HG03175 (cell line): ENCODE results near the gene ZBTB47.

Experiments used
- ATAC-seq: cut with Tn5 transposase; IDR thresholded peaks from one replicate; pipeline ENCODE4 v1.9.1; 2021; ENCODE audit warnings: mild to moderate bottlenecking, moderate library complexity; ENCODE audit not compliant: unreplicated experiment

The ZBTB47 gene

DNA sequence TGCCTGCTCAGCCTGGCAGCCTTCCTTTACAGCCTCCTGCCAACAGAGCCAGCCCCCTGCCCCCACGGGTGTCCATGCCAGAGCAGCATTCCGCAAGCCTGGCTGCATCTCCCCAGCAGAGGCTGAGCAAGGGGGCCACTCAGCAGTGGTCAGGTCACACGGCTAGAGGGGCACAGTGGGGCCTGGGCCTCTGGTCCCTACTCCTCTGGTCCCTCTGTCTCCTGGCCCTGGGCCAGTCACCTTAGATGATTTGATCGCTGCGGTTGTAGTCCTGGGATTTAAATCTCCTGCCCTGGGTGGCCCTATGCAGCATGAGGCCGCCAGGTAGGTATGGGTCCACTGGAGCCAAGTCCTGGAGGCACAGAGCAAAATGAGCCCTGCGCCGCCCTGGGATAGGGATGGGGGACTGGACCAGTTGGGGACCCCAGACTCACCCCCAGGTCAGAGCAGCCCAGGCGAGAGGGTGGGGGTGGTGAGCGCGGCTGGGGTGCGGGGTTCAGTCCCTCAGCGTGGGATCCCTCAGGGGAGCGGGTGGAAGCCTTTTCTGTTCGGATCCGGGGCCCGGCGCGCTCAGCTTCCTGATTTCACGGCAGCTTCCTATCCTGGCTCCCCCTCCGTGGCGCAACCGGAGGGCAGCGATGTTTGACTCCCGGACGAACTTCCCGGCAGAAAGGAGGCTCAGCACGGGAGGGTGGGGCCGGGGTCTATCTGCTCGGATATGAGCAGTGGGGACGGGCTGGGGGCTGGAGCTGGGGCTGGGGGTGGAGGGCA is at the start of gene ZBTB47:
Gene ZBTB47, plus strand, starts transcription at position 138 of the 771 bp plus-strand sequence. CDS start 4,659 bp downstream, outside the sequence.
- no peak for ATAC-seq

- no peak for ATAC-seq
Observed at GRCh38 chr3:42605546-42606173, 47.8 kb upstream of the ZBTB47 start.

DNA sequence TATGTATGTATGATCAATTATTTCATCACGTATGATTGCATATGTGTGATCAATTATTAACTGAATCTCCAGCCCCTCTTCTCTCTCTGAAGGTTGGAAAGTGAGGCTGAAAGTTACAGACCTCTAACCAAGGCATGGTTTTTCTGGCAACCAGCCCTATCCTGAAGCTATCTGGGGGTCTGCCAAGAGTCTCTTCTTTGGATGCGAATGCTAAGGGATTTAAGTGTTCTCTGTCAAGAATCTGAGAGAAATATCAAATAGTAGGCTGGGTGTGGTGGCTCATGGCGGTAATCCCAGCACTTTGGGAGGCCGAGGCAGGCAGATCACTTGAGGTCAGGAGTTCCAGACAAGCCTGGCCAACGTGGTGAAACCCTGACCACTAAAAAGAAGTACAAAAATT is 44.9 kb upstream of the ZBTB47 start:
- ATAC-seq: no peak

DNA sequence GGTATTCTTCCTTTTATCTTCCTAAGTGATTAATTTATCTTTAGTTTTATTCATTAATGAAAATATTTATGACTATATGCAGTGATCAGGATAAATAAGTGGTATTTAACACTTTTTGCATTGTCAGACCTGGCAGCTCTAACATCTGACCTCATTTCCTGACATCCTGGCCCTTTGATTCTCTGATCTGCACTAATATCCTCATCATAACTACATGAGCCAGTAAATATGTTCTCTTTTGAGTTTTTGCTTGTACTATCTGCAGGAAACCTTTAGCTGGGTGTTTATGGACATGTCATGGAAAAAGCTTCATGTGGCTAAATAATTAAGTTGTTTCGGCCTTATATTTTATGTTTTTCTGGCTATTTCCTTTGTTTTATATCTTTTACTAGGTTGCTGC is 42.5 kb upstream of the ZBTB47 start:
- ATAC-seq: no peak

DNA sequence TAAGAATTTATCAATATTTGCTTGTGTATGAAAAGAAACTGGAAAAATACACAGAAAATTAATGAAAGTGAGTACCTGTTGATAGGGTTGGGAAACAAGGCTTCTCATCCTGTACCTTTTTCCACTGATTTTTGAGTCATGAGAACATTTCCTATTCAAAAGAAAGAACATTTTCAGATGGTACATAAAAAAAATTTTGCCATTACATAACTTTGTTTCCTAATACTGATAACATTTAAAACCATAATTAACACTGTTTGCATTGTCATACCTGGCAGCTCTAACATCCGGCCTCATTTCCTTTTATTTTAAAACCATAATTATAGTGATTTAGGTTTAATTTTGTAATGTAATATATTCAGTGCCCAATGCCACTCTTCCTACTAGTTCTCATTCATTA is 41.3 kb upstream of the ZBTB47 start:
- ATAC-seq: no peak

GRCh38 chr3:42612928-42613327 is 40.6 kb upstream of the ZBTB47 start:
- ATAC-seq: peak; percentile 50

DNA sequence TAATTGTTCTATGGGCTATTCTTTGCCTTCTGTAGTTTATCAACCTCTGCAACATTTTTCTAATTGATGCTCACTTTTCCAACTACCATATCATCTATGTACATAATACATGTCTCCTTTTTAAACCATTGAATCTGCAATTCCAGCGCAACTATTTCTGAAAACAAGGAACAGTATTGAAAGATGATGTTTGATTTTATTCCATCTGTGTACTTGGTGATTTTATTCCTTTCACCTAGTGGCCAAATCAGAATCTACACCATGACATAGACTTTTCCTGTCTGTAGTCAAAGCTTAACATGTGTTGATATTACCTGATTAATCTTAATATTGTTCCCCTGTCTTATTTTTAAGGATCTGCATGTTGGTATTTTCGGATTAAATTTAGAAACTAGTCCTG is 40.0 kb upstream of the ZBTB47 start:
- no peak for ATAC-seq

DNA sequence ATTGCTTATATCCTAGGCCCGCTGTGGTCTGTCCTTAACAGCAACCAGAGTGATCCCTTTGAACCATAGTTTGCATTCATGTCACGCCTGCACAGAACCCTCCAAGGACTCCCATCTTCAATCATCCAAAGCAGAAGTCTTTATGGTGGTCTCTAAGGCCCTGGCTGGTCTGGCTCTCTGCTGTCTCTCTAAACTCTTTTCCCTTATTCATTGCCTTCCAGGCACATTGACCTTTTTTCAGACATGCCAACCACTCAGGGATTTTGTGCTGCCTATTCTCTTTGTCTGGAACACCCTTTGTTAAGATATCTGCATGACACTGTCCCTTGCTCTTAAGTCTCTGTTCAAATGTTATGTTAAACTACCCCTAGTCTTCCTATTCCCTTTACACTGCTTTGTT is 21.9 kb upstream of the ZBTB47 start:
- no peak for ATAC-seq

DNA sequence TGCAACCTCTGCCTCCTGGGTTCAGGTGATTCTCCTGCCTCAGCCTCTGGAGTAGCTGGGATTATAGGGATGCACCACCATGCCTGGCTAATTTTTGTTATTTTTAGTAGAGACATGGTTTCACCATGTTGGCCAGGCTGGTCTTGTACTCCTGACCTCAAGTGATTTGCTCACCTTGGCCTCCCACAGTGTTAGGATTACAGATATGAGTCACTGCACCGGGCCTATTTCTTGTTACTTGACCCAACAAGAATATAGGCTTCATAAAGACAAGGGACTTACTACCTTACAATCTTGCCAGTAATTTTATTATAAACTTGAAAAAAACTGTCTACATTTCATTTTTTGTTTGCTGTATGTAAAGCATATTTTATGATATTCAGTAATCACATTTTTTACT is 21.4 kb upstream of the ZBTB47 start:
- no peak for ATAC-seq

DNA sequence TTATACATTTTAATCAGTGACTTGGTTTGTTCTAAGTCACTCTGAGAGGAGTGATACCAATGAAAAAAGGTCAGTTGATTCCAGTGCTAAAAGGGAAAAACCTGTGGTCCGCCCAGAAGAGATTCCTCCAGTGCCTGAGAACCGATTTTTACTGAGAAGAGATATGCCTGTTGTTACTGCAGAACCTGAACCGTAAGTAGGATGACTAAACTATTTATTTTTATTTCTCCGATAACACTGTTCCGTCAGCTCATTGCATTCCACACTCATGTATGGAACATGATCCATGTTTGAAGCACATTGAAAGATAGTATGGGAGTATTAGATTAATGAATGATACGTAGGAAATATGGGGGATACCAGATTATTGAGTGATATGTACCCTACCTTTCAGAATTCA is 20.0 kb upstream of the ZBTB47 start:
- ATAC-seq: no peak

GRCh38 chr3:42635111-42635510 is 18.4 kb upstream of the ZBTB47 start:
- ATAC-seq: peak; percentile 50

GRCh38 chr3:42637001-42637400 is 16.5 kb upstream of the ZBTB47 start:
- no peak for ATAC-seq

GRCh38 chr3:42638339-42638842 is 15.1 kb upstream of the ZBTB47 start:
- ATAC-seq: peak; percentile 51

GRCh38 chr3:42639192-42639591 is 14.3 kb upstream of the ZBTB47 start:
- ATAC-seq: no peak

DNA sequence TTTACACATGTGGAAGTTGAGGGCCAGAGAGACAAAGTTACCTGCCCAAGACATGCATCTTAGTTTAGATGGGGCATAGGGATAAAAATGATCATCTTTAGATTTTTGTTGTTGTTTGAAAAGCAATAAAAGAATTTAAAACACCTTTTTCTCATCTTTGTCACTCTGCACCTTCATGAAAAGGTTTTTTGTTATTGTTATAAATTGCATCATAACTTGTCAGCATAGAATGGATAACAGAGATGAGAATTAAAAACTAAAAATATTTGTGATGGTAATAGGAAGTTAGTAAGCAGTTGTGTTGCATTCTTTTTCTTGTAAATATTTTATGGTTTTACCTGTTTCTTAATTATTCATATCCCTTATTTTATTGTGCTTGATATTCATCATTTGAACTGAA is 13.4 kb upstream of the ZBTB47 start:
- no peak for ATAC-seq

GRCh38 chr3:42640771-42641370 is 12.6 kb upstream of the ZBTB47 start:
- ATAC-seq: no peak

GRCh38 chr3:42647821-42648459 is 5.6 kb upstream of the ZBTB47 start:
- ATAC-seq: no peak

GRCh38 chr3:42649006-42649405 is 4.5 kb upstream of the ZBTB47 start:
- ATAC-seq: no peak

DNA sequence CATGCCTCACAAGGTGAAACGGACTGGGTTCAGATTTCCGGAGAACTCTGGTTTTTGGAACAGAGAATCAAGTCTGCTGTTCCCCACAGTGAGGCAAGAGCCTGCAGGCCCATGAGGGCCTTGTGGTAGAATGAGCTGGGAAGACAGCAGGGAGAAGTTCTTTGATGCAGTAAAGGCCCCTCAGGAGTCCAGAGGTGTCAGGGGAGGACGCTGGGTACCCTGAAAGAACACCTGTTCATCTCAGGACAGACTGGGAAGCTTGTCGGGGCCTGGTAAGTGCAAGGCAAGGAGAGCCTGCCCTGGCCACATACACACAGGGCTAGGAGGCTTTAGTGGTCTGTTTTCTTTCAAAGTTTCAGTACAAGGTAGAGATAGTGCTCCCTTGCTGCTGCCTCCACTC is 3.7 kb upstream of the ZBTB47 start:
- ATAC-seq: no peak

GRCh38 chr3:42651248-42652091 is 2.0 kb upstream of the ZBTB47 start:
- no peak for ATAC-seq

- no peak for ATAC-seq
Observed at GRCh38 chr3:42652251-42652610, 1.3 kb upstream of the ZBTB47 start.
